HepG2 (cell line): ENCODE results near the gene DCTN2. TPM values are rescaled to one million over a fixed set of nuclear protein-coding genes. Genes with fewer than 3 reads are reported as not detected.
A peak's percentile ranks its signal among the peaks of the same experiment; 100 is the strongest.

Experiments
- CREM ChIP-seq, 2 experiments: sonication (generic) in 1 of 2; formaldehyde crosslinking in 1 of 2; IDR thresholded peaks; 2 replicates each; pipeline versions ENCODE4 v1.4.0 to v1.6.1; 2016 to 2020; ENCODE audit warnings: antibody characterized with exemption in 1 of 2, mild to moderate bottlenecking in 1 of 2, missing genetic modification reagents in 1 of 2
- HNRNPH1 ChIP-seq: fragments of 200-400 bp; formaldehyde crosslinking; optimal IDR thresholded peaks from 2 replicates; pipeline ENCODE3; 2017; ENCODE audit warnings: mild to moderate bottlenecking, low read depth, low read length
- MAFG ChIP-seq: sonication (generic); formaldehyde crosslinking; IDR thresholded peaks from 2 replicates; pipeline ENCODE4 v1.5.1; 2020; ENCODE audit warnings: mild to moderate bottlenecking, missing genetic modification reagents
- MED1 ChIP-seq: sonication (generic); formaldehyde crosslinking; IDR thresholded peaks from 2 replicates; pipeline ENCODE4 v1.4.0; 2020; ENCODE audit warnings: missing genetic modification reagents
- NCOR1 ChIP-seq: fragments of 200-600 bp; sonication (generic); IDR thresholded peaks from 2 replicates; pipeline ENCODE4 v1.7.0; 2017; ENCODE audit warnings: antibody characterized with exemption, low read length, borderline replicate concordance
- SOX5 ChIP-seq: IDR thresholded peaks from 2 replicates; pipeline ENCODE4 v1.6.1; 2016; ENCODE audit warnings: borderline replicate concordance
- TRIM24 ChIP-seq: sonication (generic); formaldehyde crosslinking; IDR thresholded peaks from 2 replicates; pipeline ENCODE4 v1.8.0; 2022; ENCODE audit warnings: mild to moderate bottlenecking, missing genetic modification reagents
- YEATS4 ChIP-seq: sonication (generic); formaldehyde crosslinking; IDR thresholded peaks from 2 replicates; pipeline ENCODE4 v1.4.0; 2020; ENCODE audit warnings: missing genetic modification reagents, borderline replicate concordance
- ZBTB25 ChIP-seq: IDR thresholded peaks from 2 replicates; pipeline ENCODE4 v1.6.1; 2018; ENCODE audit warnings: missing genetic modification reagents
- ZBTB38 ChIP-seq: sonication (generic); formaldehyde crosslinking; IDR thresholded peaks from 2 replicates; pipeline ENCODE4 v1.5.1; 2020; ENCODE audit warnings: mild to moderate bottlenecking, missing genetic modification reagents
- ZFY ChIP-seq: sonication (generic); formaldehyde crosslinking; IDR thresholded peaks from 2 replicates; pipeline ENCODE4 v1.4.0; 2020; ENCODE audit warnings: missing genetic modification reagents
- ZKSCAN1 ChIP-seq: fragments of 150-350 bp; IDR thresholded peaks from 2 replicates; pipeline ENCODE4 v1.6.1; 2014; ENCODE audit warnings: low read length
- ZNF138 ChIP-seq: sonication (generic); formaldehyde crosslinking; IDR thresholded peaks from 2 replicates; pipeline ENCODE4 v1.5.0; 2020; ENCODE audit warnings: mild to moderate bottlenecking, low read depth, missing genetic modification reagents
- ZNF18 ChIP-seq: sonication (generic); formaldehyde crosslinking; IDR thresholded peaks from 2 replicates; pipeline ENCODE4 v1.8.0; 2022; ENCODE audit warnings: mild to moderate bottlenecking, missing genetic modification reagents; ENCODE audit not compliant: insufficient replicate concordance
- ZNF230 ChIP-seq: sonication (generic); formaldehyde crosslinking; IDR thresholded peaks from 2 replicates; pipeline ENCODE4 v1.4.0; 2020; ENCODE audit warnings: mild to moderate bottlenecking, missing genetic modification reagents
- ZNF333 ChIP-seq: sonication (generic); formaldehyde crosslinking; IDR thresholded peaks from 2 replicates; pipeline ENCODE4 v1.4.0; 2020; ENCODE audit warnings: mild to moderate bottlenecking, missing genetic modification reagents, borderline replicate concordance
- ZNF451 ChIP-seq: sonication (generic); formaldehyde crosslinking; IDR thresholded peaks from 2 replicates; pipeline ENCODE4 v1.5.0; 2020; ENCODE audit warnings: mild to moderate bottlenecking, missing genetic modification reagents
- ZNF563 ChIP-seq: sonication (generic); formaldehyde crosslinking; IDR thresholded peaks from 2 replicates; pipeline ENCODE4 v1.8.0; 2022; ENCODE audit warnings: mild to moderate bottlenecking, moderate library complexity, missing genetic modification reagents
- ZNF639 ChIP-seq: conservative IDR thresholded peaks from 2 replicates; pipeline ENCODE4 v1.6.1; 2018; ENCODE audit warnings: missing genetic modification reagents
- ZNF704 ChIP-seq: sonication (generic); formaldehyde crosslinking; IDR thresholded peaks from 2 replicates; pipeline ENCODE4 v1.8.1; 2023; ENCODE audit warnings: mild to moderate bottlenecking, inconsistent platforms, moderate library complexity, missing genetic modification reagents, borderline replicate concordance
- ZNF782 ChIP-seq: sonication (generic); formaldehyde crosslinking; IDR thresholded peaks from 2 replicates; pipeline ENCODE4 v1.4.0; 2020; ENCODE audit warnings: missing genetic modification reagents, mild to moderate bottlenecking, borderline replicate concordance
- polyA plus RNA-seq, 8 experiments: library from polyadenylated mRNA; depleted of rRNA in 3 of 8; stranded (reverse) in 7 of 8; unstranded in 1 of 8; fragments of >200 nt; fragmentation: Illumina TruSeq in 4 of 8; extraction: Trizol in 4 of 8; gene quantifications; 2 replicates each; pipeline versions ENCODE4 v1.2.1 to v1.2.3, GENCODE V29; 2011 to 2016; ENCODE audit warnings: low read depth in 4 of 8, missing spikeins in 1 of 8, mixed read lengths in 1 of 8; ENCODE audit not compliant: insufficient read depth in 1 of 8
- total RNA-seq, 5 experiments: library from RNA; depleted of rRNA; stranded (reverse); fragments of >200 nt; fragmentation: Illumina TruSeq; extraction: Trizol; gene quantifications; 2 replicates each; pipeline ENCODE4 v1.2.3, GENCODE V29; 2016; ENCODE audit warnings: low read depth in 1 of 5

Gene DCTN2
- total and polyA plus RNA-seq, 2 of the 13 experiments (the other 11 are each of a cell fraction or from before 2014, with no cell fraction given), result 72.0 to 77.4 TPM

- TF ChIP-seq ZNF704 (CRISPR knock-in tag) (peak; percentile 57; the same call in 1 of the 2 replicates), ZBTB38 (CRISPR knock-in tag) (no peak; the same call in 1 of the 2 replicates), ZKSCAN1 (no peak), ZNF639 (CRISPR knock-in tag) (peak; percentile 99), NCOR1 (peak; percentile 74; the same call in 1 of the 2 replicates), CREM (IDR thresholded peaks at IDR 0.05) (peak; percentile 72), CREM (CRISPR knock-in tag; IDR thresholded peaks at IDR 0.05) (no peak), ZNF138 (CRISPR knock-in tag) (no peak), ZNF333 (CRISPR knock-in tag) (peak; percentile 49; the same call in 1 of the 2 replicates), ZNF451 (CRISPR knock-in tag) (peak; percentile 14; the same call in 1 of the 2 replicates), YEATS4 (peak; percentile 74; the same call in 1 of the 2 replicates), MED1 (CRISPR knock-in tag) (peak; percentile 74), ZBTB25 (CRISPR knock-in tag) (peak; percentile 100), ZNF230 (CRISPR knock-in tag) (peak; percentile 79; the same call in 1 of the 2 replicates), SOX5 (CRISPR knock-in tag) (peak; percentile 59; the same call in 1 of the 2 replicates), ZNF18 (peak; percentile 9), ZNF782 (peak; percentile 67; the same call in 1 of the 2 replicates), ZFY (CRISPR knock-in tag) (peak; percentile 79), HNRNPH1 (peak; percentile 34), ZNF563 (peak; percentile 56; the same call in 1 of the 2 replicates), MAFG (CRISPR knock-in tag) (no peak), TRIM24 (CRISPR knock-in tag) (no peak)
These were observed 24.7 kb downstream of the DCTN2 start, which contains the start of gene MBD6 (continued) for GRCh38 chr12:57522011-57522886.
